Adrenal gland (tissue), 12 donors: ENCODE results near the gene LSAMP. TPM values are rescaled to one million over a fixed set of nuclear protein-coding genes. Genes with fewer than 3 reads are reported as not detected.

Experiments
- DNase-seq, 7 donors: peaks; one replicate each; pipeline ENCODE4 v3.0.0-alpha.2; 2019 to 2020
- H3K27ac ChIP-seq, 5 donors: fragments of 200-600 bp; sonication (generic) in 4 of 5; 1 replicate in 3 of 5; 2 replicates in 2 of 5; pipeline versions ENCODE4 v1.5.1 to v1.8.0; 2016 to 2020; ENCODE audit warnings: mild to moderate bottlenecking in 1 of 5
- H3K27me3 ChIP-seq: fragments of 200-600 bp; 2 replicates; pipeline ENCODE4 v1.8.0; 2021
- H3K36me3 ChIP-seq, 2 donors: fragments of 200-600 bp; replicated peaks in 1 of 2; 1 replicate in 1 of 2; 2 replicates in 1 of 2; pipeline versions ENCODE4 v1.5.1 to v1.8.0; 2018 to 2022
- H3K4me1 ChIP-seq, 2 donors: fragments of 200-600 bp; replicated peaks in 1 of 2; 1 replicate in 1 of 2; 2 replicates in 1 of 2; pipeline versions ENCODE4 v1.5.1 to v1.8.0; 2018 to 2021
- H3K4me3 ChIP-seq, 4 donors: fragments of 200-600 bp; sonication (generic) in 3 of 4; one replicate each; pipeline ENCODE4 v1.5.1; 2016 to 2018
- H3K9me3 ChIP-seq, 3 donors: fragments of 200-600 bp; sonication (generic) in 1 of 3; replicated peaks in 1 of 3; 1 replicate in 2 of 3; 2 replicates in 1 of 3; pipeline versions ENCODE4 v1.5.1 to v1.8.0; 2016 to 2021
- POLR2A ChIP-seq, 2 donors: fragments of 450-650 bp; IDR thresholded peaks; one replicate each; pipeline ENCODE4 v1.6.1; 2017; ENCODE audit warnings: antibody characterized with exemption in 2 of 2, mild to moderate bottlenecking in 2 of 2, moderate library complexity in 1 of 2
- WGBS, 4 donors: extraction: QIAGEN DNeasy Blood & Tissue Kit in 2 of 4; methylation state at CpG; one replicate each; pipeline versions ENCODE4 v1.1.5 to v1.1.7; 2013 to 2017; 5-methylcytosine and 5-hydroxymethylcytosine counted together
- intact Hi-C, 2 donors: fragments of 100-400 bp; cut with DNase I; formaldehyde crosslinking; loops; one replicate each; pipeline versions ENCODE4 v1.14.1 to v1.15.0; 2022 to 2023
- polyA plus RNA-seq, 3 donors: library from polyadenylated mRNA; stranded (reverse); fragments of 200-250 nt in 2 of 3; fragments of 350-450 nt in 1 of 3; fragmentation: Illumina TruSeq in 1 of 3; extraction: RNeasy Lipid Tissue Mini Kit (QIAGEN cat#74804) in 1 of 3; gene quantifications; one replicate each; pipeline ENCODE4 v1.2.3, GENCODE V29; 2013 to 2014
- total RNA-seq, 9 donors: library from RNA; depleted of rRNA in 4 of 9; stranded (reverse); fragments of >200 nt in 4 of 9; fragments of 120-200 nt in 1 of 9; fragmentation: NEBNext Ultra II Directional in 1 of 9; extraction: Animal tissue kit (Norgen Biotek cat#: 25700) in 1 of 9; gene quantifications; one replicate each; pipeline versions ENCODE4 v1.1.0 to v1.2.4, GENCODE V29; 2013 to 2023
- TF ChIP-seq, protein P1 (sequence below), 6 experiments: fragments of 450-650 bp in 4 of 6; fragments of 200-600 bp in 2 of 6; sonication (generic) in 1 of 6; IDR thresholded peaks; 1 replicate in 5 of 6; 2 replicates in 1 of 6; pipeline versions ENCODE4 v1.5.1 to v1.8.0; 2016 to 2021; ENCODE audit warnings: antibody characterized with exemption in 6 of 6, mild to moderate bottlenecking in 2 of 6, moderate library complexity in 1 of 6
- donor health status: healthy with polysubstance abuse.
- donor health status: Bipolar disorder and iron deficiency.
- donor health status: DM: yes; HTN: yes; CAD: no.
- donor health status: DM: no; HTN: no; CAD: no.
- donor health status: DM: no; HTN: no; CAD: no.
- donor health status: DM: yes; HTN: yes; CAD: no.

The LSAMP gene
- total and polyA plus RNA-seq, 12 donors: 5.8 to 53.5 (median 24.3) TPM

DNA sequence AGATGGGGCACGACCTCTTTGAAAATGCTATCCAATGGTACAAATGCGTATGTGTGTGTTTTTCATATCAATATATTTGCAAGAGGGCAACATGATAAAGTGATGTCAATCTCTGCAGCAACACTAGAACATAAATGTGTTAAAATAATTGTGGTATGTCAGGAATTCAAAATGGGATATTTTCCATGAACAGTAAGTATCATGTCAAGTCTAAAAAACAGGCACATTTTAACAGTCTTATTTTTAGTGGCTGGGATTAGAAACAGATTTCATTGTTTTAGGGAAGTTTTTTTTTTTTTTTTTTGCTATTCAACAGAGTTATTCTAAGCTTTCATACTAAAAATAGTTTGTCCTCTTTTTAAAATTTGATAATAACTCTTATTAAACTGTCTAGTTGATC, 612.2 kb downstream of the LSAMP start:
- Histone ChIP-seq H3K27ac (no peak overlapping the region), H3K4me3 (no peak overlapping the region), H3K9me3 (no peaks in the 10 kb centered on the region), H3K36me3 (no peaks in the 10 kb centered on the region), H3K4me1 (no peaks in the 10 kb centered on the region), H3K27me3 (no peaks in the 10 kb centered on the region)
- WGBS, 4 donors: 43 to 83% (median 57%) methylated on average over 2 of the region's 2 CpGs
- DNase-seq: no peak
- intact Hi-C loops: no loop called here
- TF ChIP-seq POLR2A (IDR thresholded peaks at IDR 0.05): no peak
- TF ChIP-seq, protein P1, sequence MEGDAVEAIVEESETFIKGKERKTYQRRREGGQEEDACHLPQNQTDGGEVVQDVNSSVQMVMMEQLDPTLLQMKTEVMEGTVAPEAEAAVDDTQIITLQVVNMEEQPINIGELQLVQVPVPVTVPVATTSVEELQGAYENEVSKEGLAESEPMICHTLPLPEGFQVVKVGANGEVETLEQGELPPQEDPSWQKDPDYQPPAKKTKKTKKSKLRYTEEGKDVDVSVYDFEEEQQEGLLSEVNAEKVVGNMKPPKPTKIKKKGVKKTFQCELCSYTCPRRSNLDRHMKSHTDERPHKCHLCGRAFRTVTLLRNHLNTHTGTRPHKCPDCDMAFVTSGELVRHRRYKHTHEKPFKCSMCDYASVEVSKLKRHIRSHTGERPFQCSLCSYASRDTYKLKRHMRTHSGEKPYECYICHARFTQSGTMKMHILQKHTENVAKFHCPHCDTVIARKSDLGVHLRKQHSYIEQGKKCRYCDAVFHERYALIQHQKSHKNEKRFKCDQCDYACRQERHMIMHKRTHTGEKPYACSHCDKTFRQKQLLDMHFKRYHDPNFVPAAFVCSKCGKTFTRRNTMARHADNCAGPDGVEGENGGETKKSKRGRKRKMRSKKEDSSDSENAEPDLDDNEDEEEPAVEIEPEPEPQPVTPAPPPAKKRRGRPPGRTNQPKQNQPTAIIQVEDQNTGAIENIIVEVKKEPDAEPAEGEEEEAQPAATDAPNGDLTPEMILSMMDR (IDR thresholded peaks at IDR 0.05): no peak

DNA sequence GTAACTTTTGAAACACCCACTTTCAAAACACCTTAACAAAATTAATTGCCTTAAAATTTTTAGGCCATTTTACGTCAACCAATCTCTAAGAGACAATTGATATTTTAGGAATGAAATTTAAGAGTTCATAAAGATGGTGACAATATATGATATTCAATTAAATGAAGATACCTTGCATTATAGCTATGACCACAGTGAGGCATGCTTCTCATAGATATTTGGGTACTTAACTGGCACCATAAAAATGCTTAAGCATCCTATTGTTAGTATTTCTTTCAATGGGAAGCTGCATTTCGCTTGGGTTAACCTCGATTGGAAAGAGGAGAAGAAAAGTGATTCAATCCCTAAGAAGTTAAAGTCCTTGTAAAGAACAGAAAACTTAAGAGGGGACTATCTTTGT, 613.0 kb downstream of the LSAMP start:
- Histone ChIP-seq H3K27ac (no peak overlapping the region), H3K4me3 (no peak overlapping the region), H3K36me3 (no peaks in the 10 kb centered on the region), H3K9me3 (no peaks in the 10 kb centered on the region), H3K27me3 (no peaks in the 10 kb centered on the region), H3K4me1 (no peaks in the 10 kb centered on the region)
- intact Hi-C loops: no loop called here
- no peak for TF ChIP-seq POLR2A (IDR thresholded peaks at IDR 0.05)
- TF ChIP-seq, protein P1 (IDR thresholded peaks at IDR 0.05): no peak
- 82 to 88% (median 85%) methylated on average over 3 of the region's 3 CpGs for WGBS, 4 donors
- DNase-seq: no peak

DNA sequence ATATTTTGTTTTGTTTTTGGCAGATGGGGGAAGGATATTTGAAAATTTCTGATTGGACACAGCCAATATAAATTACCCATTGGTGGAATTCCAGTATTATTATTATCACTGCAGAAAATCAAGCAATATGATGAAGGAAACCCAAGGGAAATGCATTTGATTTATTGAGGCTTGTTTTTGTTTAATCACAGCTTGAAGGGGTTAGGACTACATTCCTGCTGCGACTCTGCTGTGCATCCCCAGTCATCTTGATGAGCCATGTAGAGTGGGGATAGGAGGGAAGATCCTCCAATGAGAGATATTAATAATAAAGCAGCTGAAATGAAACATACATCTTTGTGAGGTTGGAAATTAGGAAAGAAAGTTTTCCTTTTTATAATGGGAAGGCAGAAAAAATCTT, 613.4 kb downstream of the LSAMP start:
- no peak for DNase-seq
- TF ChIP-seq POLR2A (IDR thresholded peaks at IDR 0.05): no peak
- TF ChIP-seq, protein P1 (IDR thresholded peaks at IDR 0.05): no peak
- Histone ChIP-seq H3K4me3 (no peak overlapping the region), H3K36me3 (no peaks in the 10 kb centered on the region), H3K9me3 (no peaks in the 10 kb centered on the region), H3K4me1 (no peaks in the 10 kb centered on the region), H3K27me3 (no peaks in the 10 kb centered on the region), H3K27ac (no peak overlapping the region)
- intact Hi-C loops: no loop called here
- WGBS, 4 donors: 65 to 88% (median 81%) methylated on average over 1 of the region's 1 CpG

- Histone ChIP-seq H3K9me3 (no peaks in the 10 kb centered on the region), H3K4me3 (no peak overlapping the region), H3K27me3 (no peaks in the 10 kb centered on the region), H3K27ac (no peak overlapping the region), H3K36me3 (no peaks in the 10 kb centered on the region), H3K4me1 (no peaks in the 10 kb centered on the region)
- intact Hi-C loops: no loop called here
- TF ChIP-seq, protein P1 (IDR thresholded peaks at IDR 0.05): no peak
- no peak for TF ChIP-seq POLR2A (IDR thresholded peaks at IDR 0.05)
- no peak for DNase-seq
- 90 to 92% (median 90%) methylated on average over 6 of the region's 6 CpGs for WGBS, 4 donors
These were observed 614.4 kb downstream of the LSAMP start for GRCh38 chr3:115830764-115831395.
